ENCODE measurements around the gene SLC6A7.

SLC6A7 gene

DNA sequence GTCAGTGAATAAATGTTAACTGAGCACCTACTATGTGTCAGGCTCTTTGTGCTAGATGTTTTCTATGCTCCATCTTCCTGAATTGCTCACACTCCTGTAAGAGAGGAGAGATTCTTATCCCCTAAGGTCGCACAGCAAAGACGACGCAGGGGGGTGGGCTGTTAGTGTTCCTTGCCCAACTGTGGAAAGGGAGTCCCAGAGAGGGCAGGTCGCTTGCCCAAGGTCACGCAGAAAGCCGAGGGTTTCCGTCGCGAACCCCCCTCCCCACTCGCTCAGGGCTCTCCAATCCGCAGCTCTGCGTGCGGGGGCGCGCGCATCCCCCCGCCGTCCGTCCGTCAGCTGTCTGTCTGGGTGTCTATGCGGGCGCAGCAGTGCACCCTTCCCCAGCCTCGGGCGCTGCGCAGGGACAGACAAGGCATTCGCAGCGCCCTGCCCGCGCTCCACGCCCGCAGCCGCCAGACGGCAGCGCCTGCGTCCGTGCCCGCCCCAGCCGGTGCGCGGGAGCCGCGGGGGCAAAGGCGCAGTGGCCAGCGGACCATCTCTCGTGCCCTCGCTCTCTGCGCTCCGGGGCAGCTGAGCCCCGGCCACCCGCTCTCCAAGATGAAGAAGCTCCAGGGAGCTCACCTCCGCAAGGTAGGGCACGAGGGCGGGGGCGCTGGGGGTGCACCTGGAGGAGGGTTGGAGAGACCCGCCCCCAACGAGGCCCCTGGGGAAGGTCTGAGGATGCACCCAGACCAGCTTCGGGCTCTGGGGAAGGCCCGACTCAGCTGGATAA is at the start of gene SLC6A7:
Gene SLC6A7 (plus strand): TSS at position 335 of the 775 bp plus-strand sequence. CDS start 266 bp downstream, at position 601.
- DNase-seq: no peak

GRCh38 chr5:150140830-150141229 is 49.0 kb upstream of the SLC6A7 start:
- DNase-seq: no peak

- no peak for DNase-seq
Observed at GRCh38 chr5:150141544-150142184, 48.2 kb upstream of the SLC6A7 start.

DNA sequence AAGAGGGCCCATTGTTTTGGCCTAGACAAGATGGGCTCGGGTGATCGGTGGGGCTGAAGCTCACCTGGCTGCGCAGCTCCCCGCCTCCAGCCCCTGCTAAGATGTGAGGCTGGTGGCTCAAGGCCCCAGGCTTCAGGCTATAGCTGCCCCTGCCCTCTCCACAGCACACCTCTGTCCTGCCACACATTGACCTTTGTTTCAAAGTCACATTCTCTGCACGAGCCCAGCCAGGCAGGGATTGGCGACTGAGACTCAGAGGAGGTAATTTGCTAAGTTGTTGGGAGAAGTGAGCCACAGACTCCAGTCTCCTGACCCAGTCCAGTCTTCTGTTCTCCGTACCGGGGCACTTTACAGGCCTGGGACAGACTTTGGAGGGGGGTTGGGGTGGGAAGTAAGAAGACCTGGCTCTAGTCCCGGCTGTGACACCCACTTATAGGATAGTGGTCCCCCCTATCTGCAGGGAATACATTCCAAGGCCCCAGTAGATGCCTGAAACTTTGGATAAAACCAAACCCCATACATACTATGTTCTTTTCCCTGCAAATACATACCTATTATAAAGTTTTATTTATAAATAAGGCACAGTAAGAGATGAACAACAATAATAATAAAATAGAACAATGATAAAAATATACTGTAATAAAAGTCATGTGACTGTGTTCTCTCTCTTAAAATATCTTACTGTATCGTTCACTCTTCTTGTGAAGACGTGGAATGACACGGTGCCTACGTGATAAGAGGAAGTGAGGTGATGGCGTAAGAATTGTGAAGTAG is 47.5 kb upstream of the SLC6A7 start:
- DNase-seq: peak; percentile 65

GRCh38 chr5:150142959-150143349 is 46.9 kb upstream of the SLC6A7 start:
- no peak for DNase-seq

GRCh38 chr5:150143350-150144245 is 46.3 kb upstream of the SLC6A7 start:
- DNase-seq: no peak

DNA sequence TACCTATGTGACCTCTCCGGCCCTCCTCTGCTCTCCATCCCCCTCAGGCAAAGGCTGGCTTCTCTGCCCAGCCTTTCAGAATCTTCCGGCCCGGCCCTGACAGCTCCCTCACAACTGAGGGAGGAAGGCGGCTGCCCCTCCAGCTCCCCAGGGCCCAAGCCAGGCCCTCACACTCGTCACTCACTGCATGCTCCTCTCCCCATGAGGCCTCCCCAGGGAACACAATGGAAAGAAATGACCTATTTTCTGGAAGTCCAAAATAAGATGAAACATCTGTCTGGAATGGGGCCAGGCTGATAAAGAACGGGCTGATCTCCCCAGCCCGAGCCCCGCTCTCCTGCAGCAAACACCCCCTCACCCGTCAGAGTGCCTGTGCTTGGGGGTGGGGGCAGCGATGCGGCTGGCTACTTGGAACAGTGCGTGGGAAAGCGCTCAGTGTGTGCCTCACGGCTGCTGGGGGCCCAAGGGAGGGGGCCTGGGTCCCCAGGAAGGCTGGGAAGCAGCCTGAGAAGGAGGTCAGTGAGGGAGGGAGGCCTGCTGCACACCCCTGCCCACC is 45.5 kb upstream of the SLC6A7 start:
- no peak for DNase-seq

GRCh38 chr5:150144879-150145278 is 45.0 kb upstream of the SLC6A7 start:
- DNase-seq: no peak

DNA sequence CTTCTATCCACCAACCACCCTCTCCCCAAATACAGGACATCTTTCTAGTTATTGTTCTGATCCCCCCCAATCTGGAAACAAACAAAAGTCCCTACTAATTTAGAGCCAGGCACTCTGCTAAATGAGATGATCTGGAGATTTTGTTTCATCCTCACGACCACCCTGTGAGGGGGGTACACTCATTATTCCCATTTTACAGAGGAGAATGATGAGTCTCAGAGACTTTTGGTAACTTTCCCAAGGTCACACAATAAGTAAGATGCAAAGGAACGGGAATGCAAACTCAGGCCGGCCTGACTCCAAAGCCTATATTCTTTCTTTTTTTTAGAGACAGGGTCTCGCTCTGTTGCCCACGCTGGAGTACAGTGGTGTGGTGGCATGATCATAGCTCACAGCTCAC is 43.6 kb upstream of the SLC6A7 start:
- no peak for DNase-seq

DNA sequence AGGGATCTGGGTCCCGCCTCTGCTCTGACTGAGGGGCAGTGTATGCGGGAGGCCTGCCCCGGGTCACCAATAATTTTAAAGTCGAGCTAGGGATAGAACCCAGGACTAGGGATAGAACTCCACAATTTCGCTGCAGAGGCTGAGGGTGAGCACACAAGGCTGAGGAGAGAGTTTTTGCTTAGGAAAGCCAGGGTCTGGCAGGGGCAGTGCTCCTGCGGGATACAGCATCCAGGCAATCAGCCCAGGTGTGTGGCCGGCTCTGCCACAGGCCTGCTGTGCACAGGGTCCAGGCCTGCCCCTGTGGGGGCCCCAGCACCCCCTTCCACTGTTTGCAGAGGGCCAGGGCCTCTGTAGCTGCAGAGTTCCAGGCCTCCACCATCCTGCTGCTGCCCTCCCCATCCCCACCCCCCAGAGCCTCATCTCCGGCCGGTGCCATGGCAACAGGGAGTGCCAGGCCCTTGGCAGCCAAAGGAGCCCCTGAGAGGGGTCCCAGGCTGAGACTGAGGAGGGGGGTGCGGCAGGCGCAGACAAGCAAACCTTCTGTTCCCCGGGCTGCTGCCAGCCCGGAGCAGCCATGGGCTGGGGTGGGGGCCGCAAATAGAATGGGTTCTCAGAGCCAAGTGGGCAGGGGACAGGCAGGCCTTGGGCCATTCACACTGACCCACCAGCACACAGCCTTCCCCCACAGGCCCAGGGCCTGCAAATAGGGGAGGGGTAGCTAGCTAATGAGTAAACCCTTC is 42.8 kb upstream of the SLC6A7 start:
- DNase-seq: no peak

DNA sequence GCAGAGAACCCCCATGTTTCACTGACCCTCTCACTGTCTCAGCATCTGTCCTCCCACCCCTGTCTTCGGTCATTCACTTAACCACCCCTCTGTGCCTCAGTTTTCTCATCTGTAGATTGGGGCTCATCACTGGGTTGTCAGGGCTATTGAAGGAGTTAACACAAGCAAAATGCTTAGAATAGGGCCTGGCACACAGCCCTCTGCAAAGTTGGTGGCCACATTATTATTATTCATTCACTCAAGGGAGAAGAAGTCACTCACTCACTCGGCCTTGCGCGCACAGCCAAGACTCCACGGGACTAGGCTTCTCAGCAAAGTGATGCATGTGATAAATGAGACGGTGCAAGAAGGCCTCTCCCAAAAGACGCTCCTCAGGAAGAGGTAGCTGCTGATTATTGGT is 42.2 kb upstream of the SLC6A7 start:
- DNase-seq: no peak

DNA sequence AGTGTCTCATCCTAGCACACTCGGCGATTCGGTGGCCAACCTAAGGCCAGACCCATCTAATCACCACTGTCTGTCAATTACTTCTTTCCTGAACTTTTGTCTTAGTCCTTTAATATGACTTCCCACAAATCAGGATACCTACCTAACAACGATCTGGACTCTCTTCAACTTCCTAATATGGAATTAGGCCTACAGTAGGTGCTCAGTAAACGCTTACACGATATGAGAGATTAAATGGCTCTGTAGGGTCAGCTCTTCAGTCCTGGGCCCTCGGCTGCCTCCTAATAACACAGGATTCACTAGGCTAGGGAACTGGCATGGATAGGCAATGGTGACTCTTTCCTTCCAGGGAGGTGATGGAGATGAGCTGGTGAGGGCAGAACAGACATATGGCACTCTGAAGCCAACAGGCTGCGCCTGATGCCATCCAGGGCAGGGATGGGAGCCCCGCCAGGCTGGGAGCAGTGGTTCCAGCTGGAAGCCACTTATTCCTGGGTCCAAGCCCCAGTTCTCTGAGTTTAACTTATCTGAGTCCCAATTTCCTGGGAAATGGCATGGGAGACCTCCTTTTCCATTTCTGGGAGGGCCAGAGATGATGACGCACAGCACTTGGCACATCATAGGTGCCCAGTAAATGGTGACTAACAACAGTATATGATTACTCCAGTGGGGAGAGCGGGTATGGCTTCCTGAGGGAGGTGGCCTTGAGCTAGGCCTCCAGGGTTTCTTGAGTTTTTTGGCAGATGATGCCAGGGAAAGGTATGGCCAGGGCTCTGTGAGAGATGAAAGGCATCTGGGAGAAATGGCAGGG is 41.5 kb upstream of the SLC6A7 start:
- DNase-seq: no peak

DNA sequence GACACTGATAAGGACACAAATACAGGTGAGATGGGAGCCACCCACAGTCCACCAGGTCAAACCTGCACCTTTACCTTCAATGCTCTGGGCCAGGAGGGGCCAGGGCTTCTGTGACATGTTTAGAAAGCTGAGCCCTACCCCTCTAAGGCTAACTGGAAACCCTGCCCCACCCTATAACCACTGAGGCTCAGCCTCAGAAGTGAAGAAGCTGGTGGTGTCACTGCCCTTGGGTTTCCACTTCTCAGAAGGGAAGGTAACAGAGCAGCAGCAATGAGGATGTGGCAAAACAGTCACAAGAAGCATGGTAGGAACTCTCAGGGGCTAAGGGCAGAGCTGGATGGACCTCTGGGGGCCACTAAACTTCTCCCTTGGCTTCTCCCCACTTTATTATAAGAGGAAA is 40.2 kb upstream of the SLC6A7 start:
- no peak for DNase-seq

- DNase-seq: no peak
Observed at GRCh38 chr5:150152636-150153462, 37.0 kb upstream of the SLC6A7 start.

GRCh38 chr5:150153483-150153882 is 36.4 kb upstream of the SLC6A7 start:
- no peak for DNase-seq

DNA sequence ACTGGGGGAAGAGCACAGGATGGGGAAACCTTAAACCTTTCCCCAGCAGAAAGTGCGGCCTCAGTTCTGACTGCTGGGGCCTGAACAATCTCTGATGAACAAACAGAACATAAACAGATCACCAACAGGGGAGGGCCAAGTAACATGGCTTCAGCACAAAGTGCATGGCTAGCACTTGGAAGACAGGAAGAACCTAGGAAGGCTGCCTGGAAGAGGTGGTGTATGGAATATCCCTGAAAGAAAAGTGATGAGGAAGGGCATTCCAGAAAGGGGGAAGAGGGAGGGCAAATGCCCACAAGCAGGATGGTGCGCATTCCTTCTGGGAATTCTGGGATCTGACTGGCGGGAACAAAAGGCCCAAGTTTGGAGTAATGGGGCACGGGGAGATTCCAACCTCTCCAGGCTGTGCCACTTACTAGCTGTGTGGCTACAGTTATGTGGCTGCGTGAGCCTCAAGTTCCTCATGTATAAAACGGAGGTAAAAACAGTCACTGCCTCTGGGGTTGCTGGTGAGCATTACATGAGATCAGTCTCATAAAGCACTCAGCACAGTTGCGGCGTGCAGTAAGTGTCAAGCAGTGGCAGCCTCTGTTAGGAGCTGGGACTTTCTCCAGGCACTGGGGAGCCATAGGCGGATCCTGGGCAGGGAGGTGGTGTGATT is 35.8 kb upstream of the SLC6A7 start:
- DNase-seq: peak; percentile 69

DNA sequence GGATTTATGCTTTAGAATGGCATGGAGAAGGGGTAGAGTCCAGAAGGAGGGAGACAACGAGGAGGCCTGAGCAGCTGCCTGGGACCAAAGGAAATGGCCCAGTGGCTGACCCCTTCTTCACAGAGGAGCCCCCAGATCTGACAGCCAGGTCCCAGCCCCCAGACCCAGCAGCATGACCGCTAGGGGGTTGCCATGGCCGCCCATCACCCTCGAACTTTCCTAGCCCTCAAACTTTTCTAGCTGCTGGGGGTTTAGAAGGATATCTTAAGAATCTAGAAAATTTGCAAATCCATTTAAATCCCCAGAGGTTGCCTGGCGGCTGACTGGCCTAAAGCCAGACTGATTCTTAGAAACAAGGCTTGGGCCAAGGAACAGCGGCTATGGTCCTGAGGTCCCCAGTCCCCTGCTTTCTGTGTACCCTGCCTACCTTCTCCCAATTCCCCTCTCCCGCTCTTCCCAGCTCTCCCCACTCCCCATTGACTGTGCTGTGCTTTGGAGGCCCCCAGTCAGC is 35.2 kb upstream of the SLC6A7 start:
- no peak for DNase-seq

DNA sequence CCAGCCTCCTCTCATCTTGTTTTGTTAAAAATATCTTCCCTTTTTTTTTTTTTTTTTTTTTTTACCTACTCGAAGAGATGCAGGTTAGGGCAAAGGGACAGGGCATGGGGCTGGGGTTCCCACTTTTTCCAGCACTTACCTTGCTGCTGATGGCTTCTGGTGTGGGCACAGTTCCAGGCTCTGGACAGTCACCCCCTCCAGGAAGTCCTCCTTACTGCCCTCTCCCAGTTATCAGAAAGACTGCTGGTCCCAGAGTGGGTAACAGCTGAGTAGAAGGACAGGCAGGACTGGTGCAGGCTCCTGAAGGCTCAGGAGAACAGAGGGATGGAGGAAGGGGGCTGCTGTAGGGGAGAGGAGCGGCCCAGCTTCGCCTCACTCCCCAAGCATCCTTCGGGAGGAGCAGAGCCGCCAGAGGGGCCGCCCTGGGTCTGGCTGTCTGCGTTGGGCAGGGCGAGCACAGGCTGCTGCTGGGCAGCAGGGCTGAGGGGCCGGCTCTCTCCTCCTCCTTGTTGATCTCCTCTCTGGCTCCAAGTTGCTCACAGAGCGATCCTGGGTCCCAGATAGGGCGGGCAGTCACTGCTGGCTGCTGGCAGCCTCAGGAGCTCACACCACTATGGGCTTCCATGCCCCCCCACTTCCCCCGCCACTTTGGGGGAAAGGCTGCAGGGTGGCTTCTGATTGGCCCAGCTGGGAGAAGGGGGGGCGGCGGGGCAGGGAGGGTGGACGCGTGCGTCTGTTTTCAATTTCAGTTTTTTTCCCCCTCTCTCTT is 34.4 kb upstream of the SLC6A7 start, which contains the start of gene PDGFRB:
Gene PDGFRB (minus strand): TSS at position 588 of the 769 bp plus-strand sequence. CDS start 18,798 bp downstream, outside the sequence.
- DNase-seq: peak; percentile 76
